GM12873 (cell line): ENCODE results near the gene MAX.
A peak's percentile ranks its signal among the peaks of the same experiment; 100 is the strongest.

Experiments used
- TF ChIP-seq, protein P1 (sequence below): IDR thresholded peaks from 2 replicates; pipeline ENCODE4 v1.5.1; 2012; ENCODE audit warnings: low read depth, mild to moderate bottlenecking, moderate library complexity, low read length, control low read depth; ENCODE audit not compliant: insufficient read depth; ENCODE audit errors: missing control alignments

The MAX gene

GRCh38 chr14:65104791-65105190, 2.5 kb upstream of the MAX start:
- TF ChIP-seq, protein P1, sequence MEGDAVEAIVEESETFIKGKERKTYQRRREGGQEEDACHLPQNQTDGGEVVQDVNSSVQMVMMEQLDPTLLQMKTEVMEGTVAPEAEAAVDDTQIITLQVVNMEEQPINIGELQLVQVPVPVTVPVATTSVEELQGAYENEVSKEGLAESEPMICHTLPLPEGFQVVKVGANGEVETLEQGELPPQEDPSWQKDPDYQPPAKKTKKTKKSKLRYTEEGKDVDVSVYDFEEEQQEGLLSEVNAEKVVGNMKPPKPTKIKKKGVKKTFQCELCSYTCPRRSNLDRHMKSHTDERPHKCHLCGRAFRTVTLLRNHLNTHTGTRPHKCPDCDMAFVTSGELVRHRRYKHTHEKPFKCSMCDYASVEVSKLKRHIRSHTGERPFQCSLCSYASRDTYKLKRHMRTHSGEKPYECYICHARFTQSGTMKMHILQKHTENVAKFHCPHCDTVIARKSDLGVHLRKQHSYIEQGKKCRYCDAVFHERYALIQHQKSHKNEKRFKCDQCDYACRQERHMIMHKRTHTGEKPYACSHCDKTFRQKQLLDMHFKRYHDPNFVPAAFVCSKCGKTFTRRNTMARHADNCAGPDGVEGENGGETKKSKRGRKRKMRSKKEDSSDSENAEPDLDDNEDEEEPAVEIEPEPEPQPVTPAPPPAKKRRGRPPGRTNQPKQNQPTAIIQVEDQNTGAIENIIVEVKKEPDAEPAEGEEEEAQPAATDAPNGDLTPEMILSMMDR: no peak

DNA sequence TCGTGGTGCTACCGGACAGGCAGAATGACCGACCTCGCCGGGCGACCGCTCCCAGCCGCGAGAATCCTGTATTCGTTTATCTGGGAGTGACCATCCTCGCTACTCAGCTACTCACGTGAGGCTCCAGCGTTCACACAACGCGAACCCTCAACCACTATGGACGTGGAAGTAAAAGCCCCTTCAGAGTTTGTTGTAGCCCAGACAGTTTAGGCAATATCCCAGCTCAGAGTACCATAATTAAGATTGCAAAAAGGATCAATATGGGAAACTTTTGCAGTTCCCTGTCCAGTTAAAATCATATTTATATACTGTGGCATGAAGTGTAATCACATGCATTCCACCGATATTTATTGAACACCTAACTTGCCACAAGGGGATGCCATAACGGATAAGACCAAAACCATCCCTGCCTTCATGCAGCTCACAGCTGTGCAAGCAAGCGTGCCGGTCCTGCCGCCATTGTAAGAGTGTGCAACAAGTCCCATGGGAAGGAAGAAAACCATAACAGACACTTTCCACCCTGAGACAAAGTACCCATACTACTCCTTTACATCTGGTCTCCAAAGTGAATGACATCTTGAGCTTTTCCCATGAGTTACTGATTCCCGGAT, 938 bp upstream of the MAX start:
- TF ChIP-seq, protein P1: peak; percentile 51

- TF ChIP-seq, protein P1: no peak
Observed at GRCh38 chr14:65101631-65102440, 481 bp downstream of the MAX start.

- TF ChIP-seq, protein P1: no peak
Observed at GRCh38 chr14:65100922-65101541, 1.3 kb downstream of the MAX start.

GRCh38 chr14:65098586-65098985, 3.7 kb downstream of the MAX start:
- TF ChIP-seq, protein P1: no peak

DNA sequence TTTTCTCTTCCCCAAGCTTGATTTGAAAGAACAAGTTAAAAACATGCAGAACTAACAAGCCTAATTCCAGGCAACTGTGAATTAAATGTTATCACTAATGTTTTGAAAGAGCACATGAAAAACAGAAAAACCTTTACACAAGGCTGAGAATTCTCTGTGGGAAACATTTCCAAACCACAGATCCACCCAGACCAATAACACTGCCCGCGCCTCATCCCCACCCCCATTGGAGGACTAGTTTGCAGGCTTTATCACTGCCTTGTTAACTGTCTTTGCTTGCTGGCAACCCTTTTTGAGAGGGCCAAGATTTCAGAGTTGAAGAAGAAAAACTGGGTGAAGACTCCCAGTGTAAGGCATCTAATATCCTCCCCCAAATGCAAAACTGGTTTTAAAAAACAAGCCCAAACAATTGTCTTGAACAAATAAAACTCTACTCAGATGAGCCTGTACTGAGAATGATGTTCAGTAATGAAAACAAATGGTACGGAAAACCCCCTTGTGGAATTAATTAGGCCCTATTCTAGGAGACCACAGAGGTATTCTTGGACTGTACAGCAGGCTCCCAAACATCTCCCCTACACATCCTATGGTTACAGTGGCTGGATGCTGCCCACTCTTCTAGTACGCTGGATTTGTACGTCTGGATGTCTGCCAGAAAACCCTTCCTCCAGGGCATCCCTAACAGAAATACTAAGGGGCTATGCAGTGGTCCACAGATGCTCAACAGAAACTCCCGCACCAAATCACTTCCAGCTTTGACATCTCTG, 5.8 kb downstream of the MAX start:
- TF ChIP-seq, protein P1: no peak
